Mucosa of gallbladder (tissue), 1 donor: ENCODE results near the gene SERPINA3. TPM values are rescaled to one million over a fixed set of nuclear protein-coding genes. Genes with fewer than 3 reads are reported as not detected.

ENCODE experiments used
- DNase-seq: peaks from one replicate; pipeline ENCODE4 v3.0.0-alpha.2; 2020; ENCODE audit warnings: low spot score
- total RNA-seq: library from RNA; stranded (reverse); gene quantifications from one replicate; pipeline ENCODE4 v1.2.1, GENCODE V29; 2021
- donor health status: DM: no; HTN: no; CAD: no.

The SERPINA3 gene
- total RNA-seq, 1 donor from 2014 or later: 101 TPM

DNA sequence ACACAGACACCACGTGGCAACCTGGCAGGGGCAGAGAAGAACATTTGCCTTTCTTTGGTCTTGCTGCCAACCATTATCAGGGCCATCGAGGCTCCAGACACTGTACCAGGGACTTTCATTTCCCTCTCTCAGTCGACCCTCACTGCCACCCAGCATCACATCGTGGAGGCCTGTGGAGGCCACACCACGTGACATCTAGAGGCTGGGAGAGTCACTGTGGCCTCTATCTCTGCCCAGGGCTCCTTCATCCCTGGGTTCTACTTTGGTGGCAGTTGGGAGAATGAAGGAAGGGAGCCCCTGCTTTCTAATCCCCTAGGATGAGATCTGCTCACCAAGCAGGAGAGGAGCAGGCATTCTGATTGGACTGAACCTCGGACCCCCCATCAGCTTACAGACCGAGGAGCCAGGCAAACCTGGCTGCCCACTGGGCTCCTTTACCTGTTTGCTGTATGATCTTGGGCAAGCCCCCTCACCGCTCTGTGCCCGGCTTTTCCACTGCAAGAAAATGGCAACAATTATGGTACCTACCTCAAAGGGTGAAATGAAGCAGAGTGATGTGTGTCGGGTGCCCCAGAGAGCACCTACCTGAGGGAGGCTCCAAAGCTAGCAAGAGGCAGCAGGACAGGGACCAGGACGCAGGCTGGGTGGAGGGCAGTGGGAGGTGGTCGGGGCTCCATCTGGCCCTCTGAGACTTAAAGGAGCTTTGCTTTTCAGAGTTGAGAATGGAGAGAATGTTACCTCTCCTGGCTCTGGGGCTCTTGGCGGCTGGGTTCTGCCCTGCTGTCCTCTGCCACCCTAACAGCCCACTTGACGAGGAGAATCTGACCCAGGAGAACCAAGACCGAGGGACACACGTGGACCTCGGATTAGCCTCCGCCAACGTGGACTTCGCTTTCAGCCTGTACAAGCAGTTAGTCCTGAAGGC, 1.8 kb downstream of the SERPINA3 start:
- no peak for DNase-seq

DNA sequence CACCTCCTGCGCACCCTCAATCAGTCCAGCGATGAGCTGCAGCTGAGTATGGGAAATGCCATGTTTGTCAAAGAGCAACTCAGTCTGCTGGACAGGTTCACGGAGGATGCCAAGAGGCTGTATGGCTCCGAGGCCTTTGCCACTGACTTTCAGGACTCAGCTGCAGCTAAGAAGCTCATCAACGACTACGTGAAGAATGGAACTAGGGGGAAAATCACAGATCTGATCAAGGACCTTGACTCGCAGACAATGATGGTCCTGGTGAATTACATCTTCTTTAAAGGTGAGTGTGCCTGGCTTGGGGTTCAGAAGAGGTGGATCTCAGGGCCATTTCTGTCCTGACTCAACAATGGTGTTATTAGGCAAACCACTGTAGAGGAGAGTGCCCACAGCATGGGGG, 2.6 kb downstream of the SERPINA3 start:
- DNase-seq: no peak

DNA sequence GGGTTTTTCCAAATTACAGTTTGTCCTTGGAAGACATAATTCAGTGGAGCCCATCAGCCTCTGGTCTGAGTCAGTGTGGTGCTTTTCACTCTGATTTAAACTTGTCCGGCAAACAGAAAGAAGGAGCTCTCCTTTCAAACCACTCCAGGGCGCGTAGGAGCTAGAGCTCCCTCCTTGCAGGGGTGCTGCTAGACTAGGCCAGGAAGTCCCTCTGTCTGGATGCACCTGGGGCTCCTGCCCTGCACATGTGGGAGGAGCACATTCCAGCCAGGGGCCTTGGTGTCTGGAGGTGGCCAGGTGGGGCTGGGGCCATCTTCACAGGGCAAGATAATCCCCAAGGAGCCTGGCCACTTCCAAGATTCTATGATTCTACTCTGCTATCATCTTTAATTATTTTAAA, 3.1 kb downstream of the SERPINA3 start:
- DNase-seq: no peak

DNA sequence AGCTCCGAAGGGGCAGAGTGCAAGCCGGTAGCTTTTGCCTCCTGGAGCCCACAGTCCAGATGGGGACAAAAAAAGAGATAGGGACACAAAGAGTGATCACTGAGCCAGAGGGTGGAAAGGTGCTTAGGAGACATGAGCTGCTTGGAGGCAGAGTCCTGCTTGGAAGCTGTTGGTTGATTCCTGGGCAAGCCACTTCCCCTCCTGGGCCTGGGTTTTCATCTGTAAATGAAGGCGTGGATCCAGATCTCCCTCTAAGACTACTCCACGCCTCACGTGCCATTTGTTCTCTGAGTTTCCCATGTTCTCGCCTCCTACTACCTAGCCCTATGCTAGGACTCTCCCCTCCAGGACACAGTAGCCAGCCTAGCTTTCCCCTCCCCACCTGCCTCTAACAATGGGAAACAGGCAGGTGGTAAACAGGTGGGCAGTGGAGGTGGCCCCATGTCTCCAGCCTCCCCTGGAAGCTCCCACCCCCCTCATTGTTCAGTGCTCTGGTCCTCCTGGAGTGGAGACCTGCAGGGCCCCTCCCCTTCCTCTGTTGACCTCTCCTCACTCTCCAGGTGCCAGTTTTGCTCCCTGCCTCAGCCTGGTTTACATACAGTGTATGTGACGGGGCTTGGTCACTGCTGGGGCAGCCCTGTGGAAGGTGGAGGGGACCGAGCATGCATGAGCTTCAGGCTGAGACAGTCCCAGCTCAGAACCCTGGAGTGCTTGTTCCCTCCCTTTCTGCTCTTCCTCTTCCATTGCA, 3.8 kb downstream of the SERPINA3 start:
- no peak for DNase-seq

- DNase-seq: no peak
Measured at GRCh38 chr14:94617366-94617941, 5.3 kb downstream of the SERPINA3 start.

DNA sequence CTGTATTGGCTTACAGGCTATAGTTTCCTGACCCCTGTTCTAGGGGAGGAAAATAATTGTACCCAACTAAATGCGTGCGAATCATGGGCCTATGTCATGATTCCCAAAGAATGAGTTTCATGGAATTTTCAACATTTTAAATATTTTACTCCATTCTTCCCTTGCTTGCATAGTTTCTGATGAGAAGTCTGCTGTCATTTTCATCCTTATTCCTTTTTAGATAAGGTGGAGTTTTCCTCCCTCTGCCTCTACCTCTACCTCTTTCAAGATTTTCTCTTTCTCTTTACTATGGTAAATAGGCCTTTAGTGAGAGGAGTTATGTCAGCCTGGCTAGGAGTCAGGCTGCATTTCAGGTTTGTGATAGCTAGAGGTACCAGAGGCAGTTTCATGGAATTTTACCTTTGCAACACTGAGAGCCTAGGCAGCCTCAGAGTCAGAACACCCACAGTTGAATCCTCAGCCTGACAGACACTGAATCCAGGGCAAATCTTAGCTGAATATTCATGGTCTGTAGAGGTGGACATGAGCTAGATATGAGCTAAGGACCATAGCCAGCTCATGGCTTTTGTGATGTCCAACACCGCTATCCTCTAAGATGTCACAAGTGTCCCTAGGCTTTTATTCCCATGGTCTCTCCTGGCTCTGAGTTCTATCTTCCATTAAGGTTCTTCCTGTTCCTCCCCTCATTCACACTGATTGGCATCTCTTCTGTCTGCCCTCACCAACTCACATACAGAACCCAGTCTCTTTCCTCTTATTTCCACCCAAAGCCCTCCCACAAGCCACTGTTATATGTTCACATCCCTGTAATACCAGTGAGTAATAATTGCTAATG, 6.0 kb downstream of the SERPINA3 start:
- no peak for DNase-seq

GRCh38 chr14:94619297-94619696, 7.1 kb downstream of the SERPINA3 start:
- no peak for DNase-seq

DNA sequence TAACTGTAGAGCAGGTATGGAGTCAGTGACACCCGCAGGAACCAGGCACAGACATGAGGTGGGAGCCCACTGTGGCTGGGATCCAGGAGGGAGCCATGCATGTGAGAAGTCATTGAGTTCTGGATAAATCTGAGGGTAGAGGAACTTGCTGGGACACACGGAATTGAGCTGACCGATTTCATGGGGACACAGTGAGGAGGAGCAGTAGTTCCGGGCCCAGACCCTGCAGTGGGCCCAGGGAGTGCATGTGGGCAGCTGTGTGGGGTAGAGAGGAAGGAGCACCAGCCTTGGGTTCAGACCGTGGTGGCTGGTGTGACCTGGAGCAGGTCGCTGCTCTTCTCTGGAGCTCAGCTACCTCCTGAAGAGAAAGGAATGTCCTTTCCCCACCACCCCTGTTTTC, 8.4 kb downstream of the SERPINA3 start:
- DNase-seq: no peak

DNA sequence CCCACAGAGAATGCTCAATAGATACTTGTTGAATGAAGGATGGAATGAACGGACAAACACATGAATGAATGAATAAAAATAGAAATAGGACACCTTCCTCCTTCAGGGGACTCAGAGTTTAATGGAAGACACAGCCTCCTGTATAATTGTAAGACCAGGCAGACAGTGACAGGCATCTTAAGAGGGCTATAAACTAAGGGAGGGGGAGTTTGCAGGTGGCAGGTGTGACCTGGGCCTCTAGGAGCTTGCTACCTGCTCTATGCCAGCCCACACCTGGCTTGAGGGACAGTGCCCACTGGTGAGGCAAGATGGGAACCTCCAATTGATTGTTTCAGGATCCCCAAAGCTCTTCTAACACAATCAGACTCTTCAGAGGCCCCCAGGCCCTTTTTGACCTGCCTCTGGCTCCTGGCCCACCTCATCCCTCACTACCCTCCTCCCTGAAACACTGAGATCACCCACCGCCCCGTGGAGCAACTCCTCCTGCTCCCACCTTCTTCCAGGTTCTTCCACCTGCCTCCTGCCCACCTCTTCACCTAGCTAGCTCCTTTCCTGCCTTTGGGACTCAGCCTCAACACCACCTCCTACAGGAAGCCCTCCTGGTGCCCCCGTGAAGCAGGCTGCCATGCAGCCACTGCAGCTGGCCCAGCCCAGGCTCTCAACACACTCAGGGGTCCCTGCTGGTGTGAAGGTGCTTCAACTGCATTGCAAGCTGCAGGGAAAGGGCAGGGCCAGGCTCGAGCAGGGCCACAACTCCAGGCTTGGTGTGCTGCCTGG, 9.4 kb downstream of the SERPINA3 start:
- DNase-seq: no peak

DNA sequence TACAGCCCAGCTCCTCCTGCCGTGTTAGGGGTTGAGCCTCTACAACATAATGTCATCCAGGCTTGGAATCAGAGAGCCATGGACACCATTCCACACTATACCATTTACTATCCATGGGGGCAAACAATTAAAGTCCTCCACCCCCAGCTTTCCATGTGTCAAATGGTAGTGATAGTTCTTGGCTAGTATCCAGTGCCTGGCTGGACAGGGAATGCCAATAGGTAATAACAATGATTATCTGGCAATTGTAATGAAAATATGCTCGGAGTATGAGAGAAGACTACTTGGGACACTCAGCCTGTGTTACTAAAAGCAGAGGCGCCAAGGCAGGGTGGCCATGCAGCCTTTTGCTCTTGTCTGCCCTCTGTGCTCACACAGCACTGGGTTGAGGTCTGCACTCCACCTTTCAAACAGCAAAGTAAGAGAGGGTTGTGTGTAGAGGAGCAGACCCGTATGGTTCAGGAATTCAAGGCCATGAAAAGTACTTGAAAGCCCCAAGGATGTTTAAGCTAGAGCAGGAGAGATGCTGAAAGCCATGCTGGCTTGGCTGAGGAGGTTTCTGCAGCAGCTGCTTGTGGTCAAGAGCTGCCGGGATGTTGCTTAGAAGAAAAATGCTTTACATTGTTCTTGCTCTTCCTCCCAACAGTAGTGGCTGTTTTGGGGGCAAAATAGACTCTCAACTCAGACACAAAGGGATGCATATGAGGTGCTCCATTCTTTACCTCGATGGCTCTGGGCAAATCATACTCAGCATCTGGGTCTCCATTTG, 10.6 kb downstream of the SERPINA3 start:
- DNase-seq: no peak

- no peak for DNase-seq
Measured at GRCh38 chr14:94623422-94623809, 11.2 kb downstream of the SERPINA3 start.

DNA sequence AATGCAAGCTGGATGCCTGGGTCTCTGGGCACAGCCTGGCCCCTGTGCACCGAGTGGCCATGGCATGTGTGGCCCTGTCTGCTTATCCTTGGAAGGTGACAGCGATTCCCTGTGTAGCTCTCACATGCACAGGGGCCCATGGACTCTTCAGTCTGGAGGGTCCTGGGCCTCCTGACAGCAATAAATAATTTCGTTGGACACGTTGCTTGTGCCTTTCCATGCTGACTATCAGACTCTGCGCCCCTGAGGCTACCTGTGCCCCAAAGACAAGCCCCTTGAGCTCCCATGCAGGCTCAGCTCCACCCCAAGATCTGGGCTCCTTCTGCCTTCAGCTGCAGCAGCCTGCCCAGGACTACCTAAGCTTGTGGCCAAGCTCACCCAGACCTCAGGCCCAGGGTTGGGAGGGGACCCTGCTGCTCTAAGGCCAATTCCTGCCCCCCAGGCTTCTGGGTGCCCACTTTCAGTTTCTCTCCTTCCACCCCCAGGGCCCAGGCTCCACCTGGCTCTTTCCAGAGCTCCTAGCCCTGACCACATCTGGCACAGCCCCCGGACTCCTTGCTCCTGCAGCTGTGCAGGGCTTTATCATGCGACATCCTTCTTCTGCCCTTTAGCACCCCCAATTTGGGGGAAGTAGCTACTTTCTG, 11.8 kb downstream of the SERPINA3 start:
- no peak for DNase-seq

DNA sequence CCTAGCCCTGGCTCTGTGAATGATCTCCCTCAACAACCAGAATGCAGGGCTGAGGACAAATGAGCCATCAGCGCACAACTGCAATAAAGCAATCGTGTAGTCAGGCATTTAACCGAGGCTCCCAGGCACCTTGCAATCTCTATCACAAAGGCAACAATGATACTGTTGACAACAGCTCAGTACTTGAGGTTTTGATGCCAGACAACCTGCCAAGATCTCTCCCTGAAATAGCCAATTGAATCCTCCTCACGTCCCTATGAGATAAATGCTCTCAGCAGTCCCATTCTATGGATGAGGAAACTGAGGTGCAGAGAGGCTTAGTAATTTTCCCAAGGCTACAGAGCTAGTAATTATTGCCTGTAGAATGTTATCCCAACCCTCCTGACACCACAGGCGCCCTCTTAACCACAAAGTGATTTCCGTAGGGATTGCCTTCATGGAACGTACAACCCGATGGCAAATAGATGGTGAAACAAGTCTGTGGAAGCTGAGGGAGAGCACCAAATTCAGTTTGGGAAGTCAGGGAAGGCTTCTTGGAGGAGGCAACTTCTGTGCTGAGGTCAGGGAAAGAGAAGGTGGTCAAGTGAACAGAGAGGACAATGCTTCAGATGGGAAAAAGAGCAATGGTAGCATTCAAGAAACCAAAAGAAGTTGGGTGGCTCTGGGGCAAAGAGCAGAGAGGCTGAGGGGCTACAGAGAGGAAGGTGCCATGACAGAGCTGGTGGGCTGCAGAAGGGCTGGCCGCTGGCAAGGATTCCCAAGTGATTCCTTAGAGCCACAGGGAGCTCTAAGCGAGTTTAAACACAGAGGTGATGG, 12.6 kb downstream of the SERPINA3 start:
- DNase-seq: no peak

GRCh38 chr14:94625353-94625635, 13.1 kb downstream of the SERPINA3 start:
- DNase-seq: no peak

DNA sequence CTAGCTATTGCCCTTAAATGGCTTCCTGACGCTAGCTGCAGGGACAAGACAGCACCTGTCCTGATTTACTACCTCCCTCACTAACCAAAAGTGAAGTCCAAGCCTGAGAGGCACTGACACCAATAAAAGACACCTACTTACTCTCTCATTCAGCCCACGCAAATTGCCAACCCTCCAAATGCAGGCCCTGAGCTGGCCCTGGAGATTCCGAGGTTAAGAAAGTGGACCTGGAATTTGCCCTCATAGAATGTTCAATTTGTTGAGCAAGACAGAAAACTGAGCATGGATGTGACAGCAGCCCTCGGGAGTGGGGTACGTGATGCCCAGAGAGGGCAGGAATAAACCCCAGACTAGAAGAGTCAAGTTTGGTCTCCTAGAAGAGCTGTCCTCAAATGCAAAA, 16.4 kb downstream of the SERPINA3 start:
- no peak for DNase-seq

DNA sequence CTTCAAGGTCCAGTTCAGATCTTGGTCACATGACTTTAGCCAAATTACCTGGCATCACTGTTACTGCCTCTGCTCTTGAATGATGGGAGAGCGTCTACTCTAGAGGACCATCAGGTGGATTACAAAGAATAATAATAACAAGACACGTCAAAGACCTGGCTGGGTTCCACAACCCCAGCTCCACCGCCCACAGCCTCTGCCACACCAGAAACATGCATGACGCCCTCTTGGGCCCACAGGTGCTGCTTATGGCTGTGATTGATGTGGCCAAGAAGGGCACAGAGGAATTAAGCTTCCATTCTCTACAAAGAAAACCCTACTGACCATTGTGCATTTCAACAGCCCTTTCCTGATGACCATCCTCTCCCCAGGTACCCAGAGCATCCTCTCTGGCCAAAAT, 18.2 kb downstream of the SERPINA3 start:
- DNase-seq: no peak

DNA sequence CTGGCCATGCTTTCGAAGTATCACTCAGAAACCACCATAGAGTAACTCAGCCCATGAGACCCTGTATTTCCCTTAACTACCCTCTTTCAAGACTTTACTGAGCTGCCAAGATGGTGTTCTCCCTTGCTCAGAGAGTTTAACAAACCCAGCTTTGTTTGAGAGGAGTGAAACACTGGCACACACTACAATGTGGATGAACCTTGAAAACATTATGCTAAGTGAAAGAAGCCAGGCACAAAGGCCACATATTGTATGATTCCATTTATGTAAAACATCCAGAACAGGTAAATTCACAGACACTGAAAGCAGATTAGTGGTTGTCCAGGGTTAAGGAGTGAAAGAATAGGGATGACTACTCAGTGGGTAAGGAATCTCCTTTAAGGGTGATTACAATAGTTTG, 18.9 kb downstream of the SERPINA3 start:
- no peak for DNase-seq

GRCh38 chr14:94631536-94632304, 19.5 kb downstream of the SERPINA3 start:
- no peak for DNase-seq

- DNase-seq: no peak
Measured at GRCh38 chr14:94632305-94632590, 20.1 kb downstream of the SERPINA3 start.
